K562 (cell line): Measurements from ENCODE around the gene ZFP62. TPM values are rescaled to one million over a fixed set of nuclear protein-coding genes. Genes with fewer than 3 reads are reported as not detected.
A peak's percentile ranks its signal among the peaks of the same experiment; 100 is the strongest.

Experiments
- BRD4 ChIP-seq: fragments of 200-600 bp; sonication (generic); IDR thresholded peaks from 2 replicates; pipeline ENCODE4 v1.6.1; 2017; ENCODE audit warnings: inconsistent platforms
- C11orf30 ChIP-seq: fragments of 450-650 bp; IDR thresholded peaks from 2 replicates; pipeline ENCODE4 v1.6.1; 2016; ENCODE audit warnings: low read depth, mild to moderate bottlenecking
- EP300 ChIP-seq: IDR thresholded peaks from 2 replicates; pipeline ENCODE4 v1.6.1; 2012; ENCODE audit warnings: low read length, improper control_type of control experiment
- FOXP1 ChIP-seq: sonication (generic); formaldehyde crosslinking; IDR thresholded peaks from 2 replicates; pipeline ENCODE4 v1.8.0; 2022; ENCODE audit warnings: mild to moderate bottlenecking, missing genetic modification reagents
- GATAD2B ChIP-seq: fragments of 450-650 bp; IDR thresholded peaks from 2 replicates; pipeline ENCODE4 v1.6.1; 2017; ENCODE audit warnings: mild to moderate bottlenecking, borderline replicate concordance
- GTF2B ChIP-seq: IDR thresholded peaks from 2 replicates; pipeline ENCODE4 v1.6.1; 2011; ENCODE audit not compliant: insufficient read length; ENCODE audit errors: extremely low read depth
- KLF10 ChIP-seq: fragments of 250-450 bp; sonication (Bioruptor Pico); IDR thresholded peaks from 2 replicates; pipeline ENCODE4 v1.6.1; 2021; ENCODE audit warnings: matching md5 sums
- POLR2G ChIP-seq: fragments of 200-400 bp; formaldehyde crosslinking; IDR thresholded peaks from 2 replicates; pipeline ENCODE4 v1.6.1; 2017; ENCODE audit warnings: low read depth, mild to moderate bottlenecking, antibody characterized with exemption, low read length, moderate library complexity
- RFX7 ChIP-seq: fragments of 250-450 bp; sonication (Bioruptor Pico); IDR thresholded peaks from 2 replicates; pipeline ENCODE4 v1.5.1; 2021; ENCODE audit warnings: mild to moderate bottlenecking
- SPI1 ChIP-seq: IDR thresholded peaks from 2 replicates; pipeline ENCODE4 v1.6.1; 2011; ENCODE audit warnings: low read depth, low read length, control low read depth, borderline replicate concordance
- SUPT5H ChIP-seq: fragments of 450-650 bp; IDR thresholded peaks from 2 replicates; pipeline ENCODE4 v1.6.1; 2016
- TAF7 ChIP-seq: fragments of 450-650 bp; IDR thresholded peaks from 2 replicates; pipeline ENCODE4 v1.6.1; 2016; ENCODE audit warnings: missing genetic modification characterization, missing compliant biosample characterization
- THAP7 ChIP-seq: fragments of 250-450 bp; sonication (Bioruptor Pico); IDR thresholded peaks from 2 replicates; pipeline ENCODE4 v1.5.0; 2021
- USF1 ChIP-seq: sonication (generic); formaldehyde crosslinking; IDR thresholded peaks from 2 replicates; pipeline ENCODE4 v1.9.0; 2022; ENCODE audit warnings: mild to moderate bottlenecking, missing genetic modification reagents
- ZBTB40 ChIP-seq, 2 experiments: fragments of 450-650 bp in 1 of 2; sonication (generic) in 1 of 2; formaldehyde crosslinking in 1 of 2; IDR thresholded peaks; 2 replicates each; pipeline versions ENCODE4 v1.7.1 to v1.9.0; 2016 to 2022; ENCODE audit warnings: inconsistent platforms in 1 of 2, mild to moderate bottlenecking in 1 of 2, missing genetic modification reagents in 1 of 2
- ZNF24 ChIP-seq: fragments of 450-650 bp; IDR thresholded peaks from 2 replicates; pipeline ENCODE4 v1.6.1; 2016
- ZNF57 ChIP-seq: fragments of 450-650 bp; formaldehyde crosslinking; IDR thresholded peaks from 2 replicates; pipeline ENCODE4 v1.4.0; 2020; ENCODE audit warnings: mild to moderate bottlenecking, moderate library complexity
- polyA plus RNA-seq, 8 experiments: library from polyadenylated mRNA; depleted of rRNA in 4 of 8; stranded (reverse) in 5 of 8; unstranded in 3 of 8; fragments of >200 nt; fragmentation: Nextera tagmentation in 2 of 8; fragmentation: Illumina TruSeq in 1 of 8; extraction: Ambion mirVana in 2 of 8; extraction: Trizol in 1 of 8; gene quantifications; 2 replicates each; pipeline versions ENCODE4 v1.2.1 to v1.2.3, GENCODE V29; 2011 to 2014; ENCODE audit warnings: inconsistent platforms in 1 of 8, missing spikeins in 1 of 8
- total RNA-seq, 7 experiments: library from RNA; depleted of rRNA in 6 of 7; stranded (reverse); fragments of >200 nt in 6 of 7; fragmentation: Illumina TruSeq in 2 of 7; extraction: Trizol in 2 of 7; gene quantifications; 2 replicates each; pipeline versions ENCODE4 v1.2.1 to v1.2.3, GENCODE V29; 2011 to 2021; ENCODE audit warnings: low replicate concordance in 1 of 7

The ZFP62 gene
- total and polyA plus RNA-seq, 9 of the 15 experiments (the other 6 are each of a cell fraction or from before 2014, with no cell fraction given), result 12.2 to 37.5 (median 25.0) TPM

GRCh38 chr5:180831139-180832093 lies 29.7 kb downstream of the ZFP62 start (continued):
- TF ChIP-seq SUPT5H (peak; percentile 82), FOXP1 (CRISPR knock-in tag) (peak; percentile 71), USF1 (no peak), ZNF57 (CRISPR knock-in tag) (no peak), RFX7 (no peak), BRD4 (peak; percentile 79; the same call in 1 of the 2 replicates), POLR2G (peak; percentile 88), GTF2B (no peak), KLF10 (CRISPR knock-in tag) (no peak), ZNF24 (no peak), C11orf30 (no peak), SPI1 (no peak), GATAD2B (no peak), TAF7 (tag) (peak; percentile 63; the same call in 1 of the 2 replicates), EP300 (no peak), THAP7 (CRISPR knock-in tag) (no peak), ZBTB40 (IDR thresholded peaks at IDR 0.05) (peak; percentile 63; the same call in 1 of the 2 replicates), ZBTB40 (CRISPR knock-in tag; IDR thresholded peaks at IDR 0.05) (no peak)
